GM23338 (cell line): Measurements from ENCODE around the gene PXDN. TPM values are rescaled to one million over a fixed set of nuclear protein-coding genes. Genes with fewer than 3 reads are reported as not detected.

ENCODE experiments used
- ATAC-seq: fragments of 200-7000 bp; cut with Tn5 transposase; 3 replicates; pipeline ENCODE4 v1.9.1; 2020
- DNase-seq: peaks from one replicate; pipeline ENCODE4 v3.0.0-alpha.2; 2015; ENCODE audit warnings: low spot score
- H2AFZ ChIP-seq: fragments of 200-600 bp; sonication (generic); 2 replicates; pipeline ENCODE4 v1.8.0; 2016; ENCODE audit warnings: antibody characterized with exemption, mild to moderate bottlenecking, moderate library complexity
- H3F3A ChIP-seq: fragments of 200-600 bp; sonication (generic); replicated peaks from 2 replicates; pipeline ENCODE4 v1.8.0; 2017; ENCODE audit warnings: antibody characterized with exemption, mixed run types, low read depth
- H3K27ac ChIP-seq: fragments of 200-600 bp; sonication (generic); 2 replicates; pipeline ENCODE4 v1.6.1; 2016; ENCODE audit warnings: low read depth
- H3K27me3 ChIP-seq: fragments of 200-600 bp; sonication (generic); 2 replicates; pipeline ENCODE4 v1.8.0; 2016; ENCODE audit warnings: mild to moderate bottlenecking, mixed run types, moderate library complexity; ENCODE audit not compliant: insufficient read depth
- H3K36me3 ChIP-seq: fragments of 200-600 bp; sonication (generic); 2 replicates; pipeline ENCODE4 v1.8.0; 2016; ENCODE audit warnings: mild to moderate bottlenecking; ENCODE audit not compliant: insufficient read depth
- H3K4me1 ChIP-seq: fragments of 200-600 bp; sonication (generic); 2 replicates; pipeline ENCODE4 v1.8.0; 2016; ENCODE audit warnings: mild to moderate bottlenecking, moderate library complexity; ENCODE audit not compliant: insufficient read depth
- H3K4me2 ChIP-seq: fragments of 200-600 bp; sonication (generic); 2 replicates; pipeline ENCODE4 v1.7.1; 2017; ENCODE audit warnings: mixed run types
- H3K4me3 ChIP-seq: fragments of 200-600 bp; sonication (generic); 2 replicates; pipeline ENCODE4 v1.6.1; 2016; ENCODE audit warnings: mixed run types
- H3K79me2 ChIP-seq: fragments of 200-600 bp; sonication (generic); replicated peaks from 2 replicates; pipeline ENCODE4 v1.8.0; 2017; ENCODE audit warnings: mild to moderate bottlenecking; ENCODE audit not compliant: insufficient read depth
- H3K9me2 ChIP-seq: fragments of 200-600 bp; sonication (generic); 2 replicates; pipeline ENCODE4 v1.8.0; 2017; ENCODE audit not compliant: insufficient read depth
- H4K20me1 ChIP-seq: fragments of 200-600 bp; sonication (generic); replicated peaks from 2 replicates; pipeline ENCODE4 v1.8.0; 2017; ENCODE audit warnings: mild to moderate bottlenecking; ENCODE audit not compliant: insufficient read depth
- H3K27ac Mint-ChIP-seq: 2 replicates; pipeline ENCODE4 v1.8.0; 2020; ENCODE audit warnings: inconsistent platforms, mild to moderate bottlenecking, moderate library complexity, mixed read lengths
- H3K27me3 Mint-ChIP-seq: 3 replicates; pipeline ENCODE4 v1.8.0; 2022; ENCODE audit warnings: low read depth, mild to moderate bottlenecking, moderate library complexity, mixed read lengths, inconsistent platforms; ENCODE audit not compliant: insufficient read depth, poor library complexity
- H3K36me3 Mint-ChIP-seq: 3 replicates; pipeline ENCODE4 v1.8.0; 2021; ENCODE audit warnings: low read depth, mild to moderate bottlenecking, inconsistent platforms, moderate library complexity, mixed read lengths
- H3K4me1 Mint-ChIP-seq: 3 replicates; pipeline ENCODE4 v1.8.0; 2020; ENCODE audit warnings: mild to moderate bottlenecking, inconsistent platforms, mixed read lengths
- H3K4me3 Mint-ChIP-seq: 3 replicates; pipeline ENCODE4 v1.8.0; 2021; ENCODE audit warnings: moderate library complexity, mild to moderate bottlenecking, inconsistent platforms, mixed read lengths
- H3K9me3 Mint-ChIP-seq: 3 replicates; pipeline ENCODE4 v1.8.0; 2020; ENCODE audit warnings: moderate library complexity, mild to moderate bottlenecking, inconsistent platforms, mixed read lengths
- CREB1 ChIP-seq: fragments of 250-450 bp; sonication (Bioruptor Pico); IDR thresholded peaks from 2 replicates; pipeline ENCODE4 v1.5.0; 2020; ENCODE audit warnings: low read depth, mild to moderate bottlenecking, moderate library complexity
- EZH2 ChIP-seq: fragments of 200-600 bp; sonication (generic); IDR thresholded peaks from one replicate; pipeline ENCODE4 v1.8.0; 2017; ENCODE audit warnings: antibody characterized with exemption, mild to moderate bottlenecking, low read depth; ENCODE audit not compliant: unreplicated experiment
- EZH2phosphoT487 ChIP-seq: fragments of 200-600 bp; sonication (generic); IDR thresholded peaks from one replicate; pipeline ENCODE4 v1.8.1; 2018; ENCODE audit warnings: antibody characterized with exemption; ENCODE audit not compliant: unreplicated experiment
- JUNB ChIP-seq: IDR thresholded peaks from one replicate; pipeline ENCODE4 v1.6.1; 2016; ENCODE audit warnings: antibody characterized with exemption; ENCODE audit not compliant: unreplicated experiment
- NANOG ChIP-seq: IDR thresholded peaks from 2 replicates; pipeline ENCODE4 v1.6.1; 2016; ENCODE audit warnings: antibody characterized with exemption, borderline replicate concordance
- POLR2AphosphoS5 ChIP-seq: IDR thresholded peaks from 2 replicates; pipeline ENCODE4 v1.6.1; 2016; ENCODE audit warnings: antibody characterized with exemption, low read depth
- STAT1 ChIP-seq: IDR thresholded peaks from one replicate; pipeline ENCODE4 v1.6.1; 2016; ENCODE audit warnings: antibody characterized with exemption; ENCODE audit not compliant: unreplicated experiment
- ZNF114 ChIP-seq: fragments of 250-450 bp; sonication (Bioruptor Pico); IDR thresholded peaks from 2 replicates; pipeline ENCODE4 v1.5.0; 2020; ENCODE audit warnings: mild to moderate bottlenecking, moderate library complexity
- ZNF331 ChIP-seq: fragments of 250-450 bp; sonication (Bioruptor Pico); IDR thresholded peaks from 2 replicates; pipeline ENCODE4 v1.5.0; 2020; ENCODE audit warnings: low read depth, mild to moderate bottlenecking, moderate library complexity
- polyA plus RNA-seq: library from polyadenylated mRNA; unstranded; fragments of >200 nt; fragmentation: Nextera tagmentation; extraction: Ambion mirVana; gene quantifications from 2 replicates; pipeline ENCODE4 v1.2.1, GENCODE V29; 2016
- total RNA-seq: library from RNA; depleted of rRNA; stranded (reverse); fragments of >200 nt; shearing (Covaris generic); gene quantifications from 2 replicates; pipeline ENCODE4 v1.2.3, GENCODE V29; 2014
- TF ChIP-seq, protein P1 (sequence below): IDR thresholded peaks from one replicate; pipeline ENCODE4 v1.6.1; 2018; ENCODE audit warnings: antibody characterized with exemption; ENCODE audit not compliant: unreplicated experiment
- TF ChIP-seq, protein P2 (sequence below): fragments of 250-450 bp; sonication (Bioruptor Pico); IDR thresholded peaks from 2 replicates; pipeline ENCODE4 v1.5.0; 2020; ENCODE audit warnings: mild to moderate bottlenecking, moderate library complexity
- TF ChIP-seq, protein P3 (sequence below): IDR thresholded peaks from 2 replicates; pipeline ENCODE4 v1.6.1; 2016; ENCODE audit warnings: antibody characterized with exemption
- TF ChIP-seq, protein P4 (sequence below), 2 experiments: fragments of 200-600 bp in 1 of 2; sonication (generic) in 1 of 2; conservative IDR thresholded peaks; 2 replicates each; pipeline versions ENCODE4 v1.5.1 to v1.6.1; 2016 to 2017; ENCODE audit warnings: antibody characterized with exemption in 2 of 2, low read depth in 2 of 2, mild to moderate bottlenecking in 2 of 2, moderate library complexity in 1 of 2

The PXDN gene
- total and polyA plus RNA-seq, 2 experiments from 2014 or later = 42.2 to 225 TPM

DNA sequence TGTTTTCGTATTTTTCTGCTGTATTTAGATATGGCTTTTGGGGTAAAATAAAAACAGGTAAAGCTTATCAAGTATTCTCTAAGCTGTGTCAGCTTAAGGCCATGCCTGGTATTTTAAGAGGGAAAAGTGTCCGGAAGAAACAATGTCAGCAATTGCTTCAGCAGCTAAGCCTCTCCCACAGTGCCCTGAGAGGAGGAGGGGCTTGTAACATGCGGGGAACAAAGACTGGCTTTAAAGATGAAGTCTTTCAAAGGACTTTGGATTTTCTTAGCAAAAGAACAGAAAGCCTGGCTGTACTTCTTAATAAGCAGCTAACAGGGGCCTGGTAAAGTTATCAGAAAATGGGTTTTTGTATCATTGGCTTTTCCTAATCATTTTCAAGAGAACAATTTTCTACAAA lies 102.8 kb downstream of the PXDN start:
- Mint-ChIP-seq H3K9me3 (no peaks in the 10 kb centered on the region), H3K27ac (peak overlapping the region; percentile 88), H3K27me3 (peaks cover 2% of the 10 kb centered on the region), H3K4me1 (peaks cover 25% of the 10 kb centered on the region), H3K36me3 (peaks cover 51% of the 10 kb centered on the region), H3K4me3 (no peak overlapping the region)
- ATAC-seq = peak; percentile 57
- no peak overlapping the region for H3K4me2 ChIP-seq
- no peaks in the 10 kb centered on the region for H3F3A ChIP-seq
- no peak overlapping the region for H2AFZ ChIP-seq
- no peaks in the 10 kb centered on the region for H4K20me1 ChIP-seq
- no peak for DNase-seq
- no peaks in the 10 kb centered on the region for H3K9me2 ChIP-seq
- peaks cover 12% of the 10 kb centered on the region for H3K36me3 ChIP-seq
- TF ChIP-seq JUNB = no peak
- TF ChIP-seq STAT1 = no peak
- TF ChIP-seq CREB1 (CRISPR knock-in tag) = no peak
- TF ChIP-seq, protein P1, sequence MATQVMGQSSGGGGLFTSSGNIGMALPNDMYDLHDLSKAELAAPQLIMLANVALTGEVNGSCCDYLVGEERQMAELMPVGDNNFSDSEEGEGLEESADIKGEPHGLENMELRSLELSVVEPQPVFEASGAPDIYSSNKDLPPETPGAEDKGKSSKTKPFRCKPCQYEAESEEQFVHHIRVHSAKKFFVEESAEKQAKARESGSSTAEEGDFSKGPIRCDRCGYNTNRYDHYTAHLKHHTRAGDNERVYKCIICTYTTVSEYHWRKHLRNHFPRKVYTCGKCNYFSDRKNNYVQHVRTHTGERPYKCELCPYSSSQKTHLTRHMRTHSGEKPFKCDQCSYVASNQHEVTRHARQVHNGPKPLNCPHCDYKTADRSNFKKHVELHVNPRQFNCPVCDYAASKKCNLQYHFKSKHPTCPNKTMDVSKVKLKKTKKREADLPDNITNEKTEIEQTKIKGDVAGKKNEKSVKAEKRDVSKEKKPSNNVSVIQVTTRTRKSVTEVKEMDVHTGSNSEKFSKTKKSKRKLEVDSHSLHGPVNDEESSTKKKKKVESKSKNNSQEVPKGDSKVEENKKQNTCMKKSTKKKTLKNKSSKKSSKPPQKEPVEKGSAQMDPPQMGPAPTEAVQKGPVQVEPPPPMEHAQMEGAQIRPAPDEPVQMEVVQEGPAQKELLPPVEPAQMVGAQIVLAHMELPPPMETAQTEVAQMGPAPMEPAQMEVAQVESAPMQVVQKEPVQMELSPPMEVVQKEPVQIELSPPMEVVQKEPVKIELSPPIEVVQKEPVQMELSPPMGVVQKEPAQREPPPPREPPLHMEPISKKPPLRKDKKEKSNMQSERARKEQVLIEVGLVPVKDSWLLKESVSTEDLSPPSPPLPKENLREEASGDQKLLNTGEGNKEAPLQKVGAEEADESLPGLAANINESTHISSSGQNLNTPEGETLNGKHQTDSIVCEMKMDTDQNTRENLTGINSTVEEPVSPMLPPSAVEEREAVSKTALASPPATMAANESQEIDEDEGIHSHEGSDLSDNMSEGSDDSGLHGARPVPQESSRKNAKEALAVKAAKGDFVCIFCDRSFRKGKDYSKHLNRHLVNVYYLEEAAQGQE = no peak
- TF ChIP-seq, protein P2, sequence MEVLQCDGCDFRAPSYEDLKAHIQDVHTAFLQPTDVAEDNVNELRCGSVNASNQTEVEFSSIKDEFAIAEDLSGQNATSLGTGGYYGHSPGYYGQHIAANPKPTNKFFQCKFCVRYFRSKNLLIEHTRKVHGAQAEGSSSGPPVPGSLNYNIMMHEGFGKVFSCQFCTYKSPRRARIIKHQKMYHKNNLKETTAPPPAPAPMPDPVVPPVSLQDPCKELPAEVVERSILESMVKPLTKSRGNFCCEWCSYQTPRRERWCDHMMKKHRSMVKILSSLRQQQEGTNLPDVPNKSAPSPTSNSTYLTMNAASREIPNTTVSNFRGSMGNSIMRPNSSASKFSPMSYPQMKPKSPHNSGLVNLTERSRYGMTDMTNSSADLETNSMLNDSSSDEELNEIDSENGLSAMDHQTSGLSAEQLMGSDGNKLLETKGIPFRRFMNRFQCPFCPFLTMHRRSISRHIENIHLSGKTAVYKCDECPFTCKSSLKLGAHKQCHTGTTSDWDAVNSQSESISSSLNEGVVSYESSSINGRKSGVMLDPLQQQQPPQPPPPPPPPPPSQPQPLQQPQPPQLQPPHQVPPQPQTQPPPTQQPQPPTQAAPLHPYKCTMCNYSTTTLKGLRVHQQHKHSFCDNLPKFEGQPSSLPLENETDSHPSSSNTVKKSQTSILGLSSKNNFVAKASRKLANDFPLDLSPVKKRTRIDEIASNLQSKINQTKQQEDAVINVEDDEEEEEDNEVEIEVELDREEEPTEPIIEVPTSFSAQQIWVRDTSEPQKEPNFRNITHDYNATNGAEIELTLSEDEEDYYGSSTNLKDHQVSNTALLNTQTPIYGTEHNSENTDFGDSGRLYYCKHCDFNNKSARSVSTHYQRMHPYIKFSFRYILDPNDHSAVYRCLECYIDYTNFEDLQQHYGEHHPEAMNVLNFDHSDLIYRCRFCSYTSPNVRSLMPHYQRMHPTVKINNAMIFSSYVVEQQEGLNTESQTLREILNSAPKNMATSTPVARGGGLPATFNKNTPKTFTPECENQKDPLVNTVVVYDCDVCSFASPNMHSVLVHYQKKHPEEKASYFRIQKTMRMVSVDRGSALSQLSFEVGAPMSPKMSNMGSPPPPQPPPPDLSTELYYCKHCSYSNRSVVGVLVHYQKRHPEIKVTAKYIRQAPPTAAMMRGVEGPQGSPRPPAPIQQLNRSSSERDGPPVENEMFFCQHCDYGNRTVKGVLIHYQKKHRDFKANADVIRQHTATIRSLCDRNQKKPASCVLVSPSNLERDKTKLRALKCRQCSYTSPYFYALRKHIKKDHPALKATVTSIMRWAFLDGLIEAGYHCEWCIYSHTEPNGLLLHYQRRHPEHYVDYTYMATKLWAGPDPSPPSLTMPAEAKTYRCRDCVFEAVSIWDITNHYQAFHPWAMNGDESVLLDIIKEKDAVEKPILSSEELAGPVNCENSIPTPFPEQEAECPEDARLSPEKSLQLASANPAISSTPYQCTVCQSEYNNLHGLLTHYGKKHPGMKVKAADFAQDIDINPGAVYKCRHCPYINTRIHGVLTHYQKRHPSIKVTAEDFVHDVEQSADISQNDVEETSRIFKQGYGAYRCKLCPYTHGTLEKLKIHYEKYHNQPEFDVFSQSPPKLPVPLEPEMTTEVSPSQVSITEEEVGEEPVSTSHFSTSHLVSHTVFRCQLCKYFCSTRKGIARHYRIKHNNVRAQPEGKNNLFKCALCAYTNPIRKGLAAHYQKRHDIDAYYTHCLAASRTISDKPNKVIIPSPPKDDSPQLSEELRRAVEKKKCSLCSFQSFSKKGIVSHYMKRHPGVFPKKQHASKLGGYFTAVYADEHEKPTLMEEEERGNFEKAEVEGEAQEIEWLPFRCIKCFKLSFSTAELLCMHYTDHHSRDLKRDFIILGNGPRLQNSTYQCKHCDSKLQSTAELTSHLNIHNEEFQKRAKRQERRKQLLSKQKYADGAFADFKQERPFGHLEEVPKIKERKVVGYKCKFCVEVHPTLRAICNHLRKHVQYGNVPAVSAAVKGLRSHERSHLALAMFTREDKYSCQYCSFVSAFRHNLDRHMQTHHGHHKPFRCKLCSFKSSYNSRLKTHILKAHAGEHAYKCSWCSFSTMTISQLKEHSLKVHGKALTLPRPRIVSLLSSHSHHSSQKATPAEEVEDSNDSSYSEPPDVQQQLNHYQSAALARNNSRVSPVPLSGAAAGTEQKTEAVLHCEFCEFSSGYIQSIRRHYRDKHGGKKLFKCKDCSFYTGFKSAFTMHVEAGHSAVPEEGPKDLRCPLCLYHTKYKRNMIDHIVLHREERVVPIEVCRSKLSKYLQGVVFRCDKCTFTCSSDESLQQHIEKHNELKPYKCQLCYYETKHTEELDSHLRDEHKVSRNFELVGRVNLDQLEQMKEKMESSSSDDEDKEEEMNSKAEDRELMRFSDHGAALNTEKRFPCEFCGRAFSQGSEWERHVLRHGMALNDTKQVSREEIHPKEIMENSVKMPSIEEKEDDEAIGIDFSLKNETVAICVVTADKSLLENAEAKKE (CRISPR knock-in tag) = no peak
- TF ChIP-seq, protein P3, sequence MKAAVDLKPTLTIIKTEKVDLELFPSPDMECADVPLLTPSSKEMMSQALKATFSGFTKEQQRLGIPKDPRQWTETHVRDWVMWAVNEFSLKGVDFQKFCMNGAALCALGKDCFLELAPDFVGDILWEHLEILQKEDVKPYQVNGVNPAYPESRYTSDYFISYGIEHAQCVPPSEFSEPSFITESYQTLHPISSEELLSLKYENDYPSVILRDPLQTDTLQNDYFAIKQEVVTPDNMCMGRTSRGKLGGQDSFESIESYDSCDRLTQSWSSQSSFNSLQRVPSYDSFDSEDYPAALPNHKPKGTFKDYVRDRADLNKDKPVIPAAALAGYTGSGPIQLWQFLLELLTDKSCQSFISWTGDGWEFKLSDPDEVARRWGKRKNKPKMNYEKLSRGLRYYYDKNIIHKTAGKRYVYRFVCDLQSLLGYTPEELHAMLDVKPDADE = no peak
- TF ChIP-seq POLR2AphosphoS5 = no peak
- TF ChIP-seq ZNF114 (CRISPR knock-in tag) = no peak
- TF ChIP-seq, protein P4, sequence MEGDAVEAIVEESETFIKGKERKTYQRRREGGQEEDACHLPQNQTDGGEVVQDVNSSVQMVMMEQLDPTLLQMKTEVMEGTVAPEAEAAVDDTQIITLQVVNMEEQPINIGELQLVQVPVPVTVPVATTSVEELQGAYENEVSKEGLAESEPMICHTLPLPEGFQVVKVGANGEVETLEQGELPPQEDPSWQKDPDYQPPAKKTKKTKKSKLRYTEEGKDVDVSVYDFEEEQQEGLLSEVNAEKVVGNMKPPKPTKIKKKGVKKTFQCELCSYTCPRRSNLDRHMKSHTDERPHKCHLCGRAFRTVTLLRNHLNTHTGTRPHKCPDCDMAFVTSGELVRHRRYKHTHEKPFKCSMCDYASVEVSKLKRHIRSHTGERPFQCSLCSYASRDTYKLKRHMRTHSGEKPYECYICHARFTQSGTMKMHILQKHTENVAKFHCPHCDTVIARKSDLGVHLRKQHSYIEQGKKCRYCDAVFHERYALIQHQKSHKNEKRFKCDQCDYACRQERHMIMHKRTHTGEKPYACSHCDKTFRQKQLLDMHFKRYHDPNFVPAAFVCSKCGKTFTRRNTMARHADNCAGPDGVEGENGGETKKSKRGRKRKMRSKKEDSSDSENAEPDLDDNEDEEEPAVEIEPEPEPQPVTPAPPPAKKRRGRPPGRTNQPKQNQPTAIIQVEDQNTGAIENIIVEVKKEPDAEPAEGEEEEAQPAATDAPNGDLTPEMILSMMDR (conservative IDR thresholded peaks at IDR 0.05; ENCODE audit: low read depth in 2 of 2) = no peak
- TF ChIP-seq NANOG = no peak
- TF ChIP-seq EZH2 = no peak
- no peak for TF ChIP-seq ZNF331 (CRISPR knock-in tag)
- no peak for TF ChIP-seq EZH2phosphoT487
- H3K4me3 ChIP-seq = no peak overlapping the region
- no peaks in the 10 kb centered on the region for H3K27me3 ChIP-seq
- H3K4me1 ChIP-seq = no peaks in the 10 kb centered on the region
- H3K79me2 ChIP-seq = peaks cover 6% of the 10 kb centered on the region
- no peak overlapping the region for H3K27ac ChIP-seq
